ENCODE data around the gene HOXD9. TPM values are rescaled to one million over a fixed set of nuclear protein-coding genes. Genes with fewer than 3 reads are reported as not detected.

The HOXD9 gene
- total RNA-seq, 2 experiments from 2014 or later: not detected

GRCh38 chr2:176114930-176115625 lies 7.4 kb upstream of the HOXD9 start:
- peaks cover 1% of the 10 kb centered on the region for H3K9me3 Mint-ChIP-seq (ENCODE audit: low read depth)
- H3K36me3 Mint-ChIP-seq: no peaks in the 10 kb centered on the region
- H3K4me3 Mint-ChIP-seq: no peak overlapping the region
- DNase-seq (no peak), ATAC-seq (no peak)
- no peak overlapping the region for H3K27ac Mint-ChIP-seq
- CTCF ChIA-PET: interaction anchor here (1.1 kb wide), 1 partner anchor 17 kb away, joined by 3 read pairs; no protein-coding TSS in a partner anchor
- peaks cover 99% of the 10 kb centered on the region for H3K27me3 Mint-ChIP-seq
- H3K4me1 Mint-ChIP-seq: peaks cover 6% of the 10 kb centered on the region

- ATAC-seq (no peak), DNase-seq (no peak)
- Mint-ChIP-seq H3K36me3 (no peaks in the 10 kb centered on the region), H3K4me3 (no peak within 1 kb of the TSS), H3K4me1 (peaks cover 6% of the 10 kb centered on the region), H3K27ac (no peak within 1 kb of the TSS), H3K27me3 (peaks cover 99% of the 10 kb centered on the region), H3K9me3 (ENCODE audit: low read depth) (peaks cover 1% of the 10 kb centered on the region)
- CTCF ChIA-PET: no interaction called here
Measured at GRCh38 chr2:176115883-176116813, 6.4 kb upstream of the HOXD9 start, which contains the start of gene HOXD10. TSS of gene HOXD10 (plus strand) at chr2:176116778. CDS start at chr2:176116834, 56 bp downstream.

GRCh38 chr2:176117162-176117822 lies 5.2 kb upstream of the HOXD9 start:
- CTCF ChIA-PET: interaction anchor here (0.7 kb wide), 1 partner anchor 13 kb away, joined by 3 read pairs; no protein-coding TSS in a partner anchor
- peaks cover 96% of the 10 kb centered on the region for H3K27me3 Mint-ChIP-seq
- ATAC-seq (no peak), DNase-seq (no peak)
- H3K4me3 Mint-ChIP-seq: no peak overlapping the region
- peaks cover 4% of the 10 kb centered on the region for H3K4me1 Mint-ChIP-seq
- H3K36me3 Mint-ChIP-seq: no peaks in the 10 kb centered on the region
- H3K9me3 Mint-ChIP-seq (ENCODE audit: low read depth): peaks cover 1% of the 10 kb centered on the region
- H3K27ac Mint-ChIP-seq: no peak overlapping the region

- CTCF ChIA-PET: no interaction called here
- Mint-ChIP-seq H3K27ac (no peak overlapping the region), H3K9me3 (ENCODE audit: low read depth) (peaks cover 1% of the 10 kb centered on the region), H3K27me3 (peaks cover 93% of the 10 kb centered on the region), H3K4me1 (peaks cover 4% of the 10 kb centered on the region), H3K4me3 (no peak overlapping the region), H3K36me3 (no peaks in the 10 kb centered on the region)
- DNase-seq (no peak), ATAC-seq (no peak)
Measured at GRCh38 chr2:176117823-176118371, 4.6 kb upstream of the HOXD9 start.

GRCh38 chr2:176118601-176119339 lies 3.7 kb upstream of the HOXD9 start:
- H3K9me3 Mint-ChIP-seq (ENCODE audit: low read depth): peaks cover 1% of the 10 kb centered on the region
- peaks cover 91% of the 10 kb centered on the region for H3K27me3 Mint-ChIP-seq
- no peak overlapping the region for H3K27ac Mint-ChIP-seq
- no peaks in the 10 kb centered on the region for H3K36me3 Mint-ChIP-seq
- peaks cover 4% of the 10 kb centered on the region for H3K4me1 Mint-ChIP-seq
- DNase-seq: no peak
- H3K4me3 Mint-ChIP-seq: no peak overlapping the region
- CTCF ChIA-PET: no interaction called here
- no peak for ATAC-seq

- ATAC-seq: no peak
Measured at GRCh38 chr2:176120364-176121189, 1.9 kb upstream of the HOXD9 start.

GRCh38 chr2:176121190-176122051 lies 1.1 kb upstream of the HOXD9 start:
- Mint-ChIP-seq H3K9me3 (ENCODE audit: low read depth) (peaks cover 1% of the 10 kb centered on the region), H3K4me3 (no peak overlapping the region)

More at GRCh38 chr2:176120364-176121189, 1.9 kb upstream of the HOXD9 start:
- DNase-seq: no peak
- Mint-ChIP-seq H3K4me1 (peaks cover 4% of the 10 kb centered on the region), H3K9me3 (ENCODE audit: low read depth) (peaks cover 1% of the 10 kb centered on the region), H3K27me3 (peaks cover 91% of the 10 kb centered on the region), H3K4me3 (no peak overlapping the region), H3K36me3 (no peaks in the 10 kb centered on the region), H3K27ac (no peak overlapping the region)
- CTCF ChIA-PET: interaction anchor here (0.6 to 1.5 kb wide), 4 partner anchors 9 to 25 kb away, joined by 3 to 7 read pairs (median 3); partner anchors contain the start of gene HOXD8

GRCh38 chr2:176122052-176122682 lies 352 bp upstream of the HOXD9 start:
- peaks cover 91% of the 10 kb centered on the region for H3K27me3 Mint-ChIP-seq
- CTCF ChIA-PET: interaction anchor here (1.0 kb wide), 1 partner anchor 1027 kb away, joined by 3 read pairs; no protein-coding TSS in a partner anchor
- no peak overlapping the region for H3K4me3 Mint-ChIP-seq
- H3K27ac Mint-ChIP-seq: no peak overlapping the region
- DNase-seq (no peak), ATAC-seq (no peak)
- H3K9me3 Mint-ChIP-seq (ENCODE audit: low read depth): peaks cover 1% of the 10 kb centered on the region
- no peaks in the 10 kb centered on the region for H3K36me3 Mint-ChIP-seq
- H3K4me1 Mint-ChIP-seq: peaks cover 4% of the 10 kb centered on the region

More at GRCh38 chr2:176121190-176122051, 1.1 kb upstream of the HOXD9 start:
- H3K27me3 Mint-ChIP-seq: peaks cover 91% of the 10 kb centered on the region
- no peaks in the 10 kb centered on the region for H3K36me3 Mint-ChIP-seq
- DNase-seq: no peak
- CTCF ChIA-PET: interaction anchor here (1.0 to 1.1 kb wide), 2 partner anchors 8 to 1028 kb away, joined by 3 read pairs; partner anchors contain the start of gene HOXD8
- no peak for ATAC-seq
- H3K4me1 Mint-ChIP-seq: peaks cover 4% of the 10 kb centered on the region
- H3K27ac Mint-ChIP-seq: no peak overlapping the region

GRCh38 chr2:176123411-176124109 lies 1.0 kb downstream of the HOXD9 start:
- H3K27me3 Mint-ChIP-seq: peaks cover 91% of the 10 kb centered on the region
- ATAC-seq: no peak
- peaks cover 3% of the 10 kb centered on the region for H3K36me3 Mint-ChIP-seq
- CTCF ChIA-PET: no interaction called here
- peaks cover 5% of the 10 kb centered on the region for H3K4me1 Mint-ChIP-seq
- no peak for DNase-seq
- H3K27ac Mint-ChIP-seq: peak overlapping the region; percentile 27
- no peak overlapping the region for H3K4me3 Mint-ChIP-seq
- H3K9me3 Mint-ChIP-seq (ENCODE audit: low read depth): peaks cover 1% of the 10 kb centered on the region

All from activated CD8-positive, alpha-beta memory T cell treated with anti-CD3 and anti-CD28 coated beads, Interleukin-2, amount 10 ng/mL, durations not matched to agents 7 days and 5 days (primary cell).